Neural cell (in vitro differentiated cells): Measurements from ENCODE around the gene S100Z.

Source experiments
- EP300 ChIP-seq: fragments of 450-650 bp; conservative IDR thresholded peaks from 2 replicates; pipeline ENCODE4 v1.6.1; 2014; ENCODE audit warnings: antibody characterized with exemption, mild to moderate bottlenecking, moderate library complexity; ENCODE audit not compliant: poor library complexity, severe bottlenecking
- EZH2 ChIP-seq: fragments of 200-600, 300-800 bp; shearing (Covaris generic), sonication (generic); IDR thresholded peaks from 2 replicates; pipeline ENCODE4 v1.6.1; 2014; ENCODE audit warnings: antibody characterized with exemption, low read length, borderline replicate concordance, mild to moderate bottlenecking; ENCODE audit not compliant: insufficient read depth, poor library complexity, severe bottlenecking
- MXI1 ChIP-seq: fragments of 450-650 bp; conservative IDR thresholded peaks from 2 replicates; pipeline ENCODE4 v1.6.1; 2014; ENCODE audit warnings: antibody characterized with exemption, mild to moderate bottlenecking; ENCODE audit not compliant: poor library complexity, severe bottlenecking
- POLR2AphosphoS5 ChIP-seq: IDR thresholded peaks from 2 replicates; pipeline ENCODE4 v1.6.1; 2012
- RAD21 ChIP-seq: fragments of 450-650 bp; conservative IDR thresholded peaks from 2 replicates; pipeline ENCODE4 v1.6.1; 2014; ENCODE audit warnings: antibody characterized with exemption, mild to moderate bottlenecking, moderate library complexity
- SMC3 ChIP-seq: fragments of 450-650 bp; conservative IDR thresholded peaks from 2 replicates; pipeline ENCODE4 v1.6.1; 2014; ENCODE audit warnings: antibody characterized with exemption, mild to moderate bottlenecking, moderate library complexity; ENCODE audit not compliant: poor library complexity
- TAF1 ChIP-seq: IDR thresholded peaks from 2 replicates; pipeline ENCODE4 v1.6.1; 2012; ENCODE audit warnings: low read depth
- TF ChIP-seq, protein P1 (sequence below): fragments of 450-650 bp; IDR thresholded peaks from 2 replicates; pipeline ENCODE4 v1.5.1; 2014; ENCODE audit warnings: antibody characterized with exemption, mild to moderate bottlenecking, moderate library complexity; ENCODE audit not compliant: poor library complexity, severe bottlenecking
- TF ChIP-seq, protein P2 (sequence below): IDR thresholded peaks from 2 replicates; pipeline ENCODE4 v1.6.1; 2012; ENCODE audit warnings: borderline replicate concordance

DNA sequence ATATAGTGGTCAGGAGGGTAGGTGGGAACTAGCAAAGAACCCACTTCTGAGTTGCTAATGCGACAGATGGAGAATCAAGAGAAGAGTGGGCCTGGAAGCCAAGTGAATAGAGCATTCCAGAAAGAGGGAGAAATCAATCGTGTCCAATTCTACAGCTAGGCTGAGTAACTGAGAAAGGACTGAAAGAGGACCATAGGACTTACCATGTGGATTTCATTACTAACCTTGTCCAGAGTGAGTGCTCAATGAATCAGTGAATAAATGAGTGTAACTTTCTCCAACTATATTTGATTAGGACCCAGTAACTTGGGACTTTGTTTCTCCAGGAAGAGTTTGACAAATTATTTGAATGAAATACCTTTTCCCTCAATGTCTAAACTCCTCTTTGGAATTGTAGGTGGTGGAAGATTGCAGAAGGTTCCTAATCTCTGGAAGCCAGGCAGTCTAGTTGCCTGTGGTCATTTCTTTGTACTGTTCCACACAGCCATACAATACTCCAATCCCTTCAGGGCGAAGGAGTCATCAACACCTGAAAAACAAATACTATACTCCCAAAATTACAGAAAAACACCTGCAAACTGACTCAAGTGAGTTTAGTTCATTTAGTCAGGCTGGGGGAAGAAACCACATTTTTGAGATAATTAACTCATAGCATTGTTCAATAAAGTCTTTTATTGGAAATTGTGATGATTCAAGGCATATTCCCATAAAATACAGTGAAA lies 33.5 kb upstream of the S100Z start:
- TF ChIP-seq MXI1 = no peak
- TF ChIP-seq POLR2AphosphoS5 = no peak
- TF ChIP-seq, protein P1, sequence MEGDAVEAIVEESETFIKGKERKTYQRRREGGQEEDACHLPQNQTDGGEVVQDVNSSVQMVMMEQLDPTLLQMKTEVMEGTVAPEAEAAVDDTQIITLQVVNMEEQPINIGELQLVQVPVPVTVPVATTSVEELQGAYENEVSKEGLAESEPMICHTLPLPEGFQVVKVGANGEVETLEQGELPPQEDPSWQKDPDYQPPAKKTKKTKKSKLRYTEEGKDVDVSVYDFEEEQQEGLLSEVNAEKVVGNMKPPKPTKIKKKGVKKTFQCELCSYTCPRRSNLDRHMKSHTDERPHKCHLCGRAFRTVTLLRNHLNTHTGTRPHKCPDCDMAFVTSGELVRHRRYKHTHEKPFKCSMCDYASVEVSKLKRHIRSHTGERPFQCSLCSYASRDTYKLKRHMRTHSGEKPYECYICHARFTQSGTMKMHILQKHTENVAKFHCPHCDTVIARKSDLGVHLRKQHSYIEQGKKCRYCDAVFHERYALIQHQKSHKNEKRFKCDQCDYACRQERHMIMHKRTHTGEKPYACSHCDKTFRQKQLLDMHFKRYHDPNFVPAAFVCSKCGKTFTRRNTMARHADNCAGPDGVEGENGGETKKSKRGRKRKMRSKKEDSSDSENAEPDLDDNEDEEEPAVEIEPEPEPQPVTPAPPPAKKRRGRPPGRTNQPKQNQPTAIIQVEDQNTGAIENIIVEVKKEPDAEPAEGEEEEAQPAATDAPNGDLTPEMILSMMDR = no peak
- TF ChIP-seq TAF1 = no peak
- TF ChIP-seq SMC3 = no peak
- TF ChIP-seq RAD21 = no peak
- TF ChIP-seq, protein P2, sequence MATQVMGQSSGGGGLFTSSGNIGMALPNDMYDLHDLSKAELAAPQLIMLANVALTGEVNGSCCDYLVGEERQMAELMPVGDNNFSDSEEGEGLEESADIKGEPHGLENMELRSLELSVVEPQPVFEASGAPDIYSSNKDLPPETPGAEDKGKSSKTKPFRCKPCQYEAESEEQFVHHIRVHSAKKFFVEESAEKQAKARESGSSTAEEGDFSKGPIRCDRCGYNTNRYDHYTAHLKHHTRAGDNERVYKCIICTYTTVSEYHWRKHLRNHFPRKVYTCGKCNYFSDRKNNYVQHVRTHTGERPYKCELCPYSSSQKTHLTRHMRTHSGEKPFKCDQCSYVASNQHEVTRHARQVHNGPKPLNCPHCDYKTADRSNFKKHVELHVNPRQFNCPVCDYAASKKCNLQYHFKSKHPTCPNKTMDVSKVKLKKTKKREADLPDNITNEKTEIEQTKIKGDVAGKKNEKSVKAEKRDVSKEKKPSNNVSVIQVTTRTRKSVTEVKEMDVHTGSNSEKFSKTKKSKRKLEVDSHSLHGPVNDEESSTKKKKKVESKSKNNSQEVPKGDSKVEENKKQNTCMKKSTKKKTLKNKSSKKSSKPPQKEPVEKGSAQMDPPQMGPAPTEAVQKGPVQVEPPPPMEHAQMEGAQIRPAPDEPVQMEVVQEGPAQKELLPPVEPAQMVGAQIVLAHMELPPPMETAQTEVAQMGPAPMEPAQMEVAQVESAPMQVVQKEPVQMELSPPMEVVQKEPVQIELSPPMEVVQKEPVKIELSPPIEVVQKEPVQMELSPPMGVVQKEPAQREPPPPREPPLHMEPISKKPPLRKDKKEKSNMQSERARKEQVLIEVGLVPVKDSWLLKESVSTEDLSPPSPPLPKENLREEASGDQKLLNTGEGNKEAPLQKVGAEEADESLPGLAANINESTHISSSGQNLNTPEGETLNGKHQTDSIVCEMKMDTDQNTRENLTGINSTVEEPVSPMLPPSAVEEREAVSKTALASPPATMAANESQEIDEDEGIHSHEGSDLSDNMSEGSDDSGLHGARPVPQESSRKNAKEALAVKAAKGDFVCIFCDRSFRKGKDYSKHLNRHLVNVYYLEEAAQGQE = no peak
- no peak for TF ChIP-seq EZH2
- no peak for TF ChIP-seq EP300
